ENCODE measurements around the gene CHST1.

The CHST1 gene

GRCh38 chr11:45644981-45645889, 20.2 kb downstream of the CHST1 start:
- no peak for DNase-seq (ENCODE audit: low read depth in 2 of 2)

GRCh38 chr11:45643598-45644260, 21.7 kb downstream of the CHST1 start:
- no peak for DNase-seq (ENCODE audit: low read depth in 2 of 2)

GRCh38 chr11:45641961-45642360, 23.5 kb downstream of the CHST1 start:
- DNase-seq (ENCODE audit: low read depth in 2 of 2), result no peak

- DNase-seq (ENCODE audit: low read depth in 2 of 2), result no peak
These were observed 27.4 kb downstream of the CHST1 start for GRCh38 chr11:45638051-45638450.

GRCh38 chr11:45635907-45636306, 29.5 kb downstream of the CHST1 start:
- no peak for DNase-seq (ENCODE audit: low read depth in 2 of 2)

GRCh38 chr11:45625611-45626010, 39.8 kb downstream of the CHST1 start:
- no peak for DNase-seq (ENCODE audit: low read depth in 2 of 2)

GRCh38 chr11:45624095-45624494, 41.3 kb downstream of the CHST1 start:
- no peak for DNase-seq (ENCODE audit: low read depth in 2 of 2)

- DNase-seq (ENCODE audit: low read depth in 2 of 2), result no peak
These were observed 42.6 kb downstream of the CHST1 start for GRCh38 chr11:45622861-45623260.

- no peak for DNase-seq (ENCODE audit: low read depth in 2 of 2)
These were observed 43.1 kb downstream of the CHST1 start for GRCh38 chr11:45622283-45622682.

- no peak for DNase-seq (ENCODE audit: low read depth in 2 of 2)
These were observed 43.8 kb downstream of the CHST1 start for GRCh38 chr11:45621588-45621987.

GRCh38 chr11:45620243-45620642, 45.2 kb downstream of the CHST1 start:
- DNase-seq (ENCODE audit: low read depth in 2 of 2), result no peak

- no peak for DNase-seq (ENCODE audit: low read depth in 2 of 2)
These were observed 46.5 kb downstream of the CHST1 start for GRCh38 chr11:45618897-45619296.

GRCh38 chr11:45617871-45618601, 47.4 kb downstream of the CHST1 start:
- no peak for DNase-seq (ENCODE audit: low read depth in 2 of 2)

- no peak for DNase-seq (ENCODE audit: low read depth in 2 of 2)
These were observed 48.4 kb downstream of the CHST1 start for GRCh38 chr11:45616802-45617549.

- DNase-seq (ENCODE audit: low read depth in 2 of 2), result no peak
These were observed 50.1 kb downstream of the CHST1 start for GRCh38 chr11:45615182-45615792.

- DNase-seq (ENCODE audit: low read depth in 2 of 2), result no peak
These were observed 51.1 kb downstream of the CHST1 start for GRCh38 chr11:45614196-45614828.

- no peak for DNase-seq (ENCODE audit: low read depth in 2 of 2)
These were observed 54.8 kb downstream of the CHST1 start for GRCh38 chr11:45610627-45611026.

- no peak for DNase-seq (ENCODE audit: low read depth in 2 of 2)
These were observed 55.5 kb downstream of the CHST1 start for GRCh38 chr11:45609902-45610301.

GRCh38 chr11:45609337-45609736, 56.1 kb downstream of the CHST1 start:
- no peak for DNase-seq (ENCODE audit: low read depth in 2 of 2)

GRCh38 chr11:45607995-45608394, 57.4 kb downstream of the CHST1 start:
- no peak for DNase-seq (ENCODE audit: low read depth in 2 of 2)
